COLO668 (cell line): Measurements from ENCODE around the gene AUP1.
A peak's percentile ranks its signal among the peaks of the same experiment; 100 is the strongest.

Experiments used
- DNase-seq: peaks from one replicate; lab custom pipeline; 2025; ENCODE audit not compliant: unreplicated experiment; lab: John Stamatoyannopoulos, UW

The AUP1 gene

DNA sequence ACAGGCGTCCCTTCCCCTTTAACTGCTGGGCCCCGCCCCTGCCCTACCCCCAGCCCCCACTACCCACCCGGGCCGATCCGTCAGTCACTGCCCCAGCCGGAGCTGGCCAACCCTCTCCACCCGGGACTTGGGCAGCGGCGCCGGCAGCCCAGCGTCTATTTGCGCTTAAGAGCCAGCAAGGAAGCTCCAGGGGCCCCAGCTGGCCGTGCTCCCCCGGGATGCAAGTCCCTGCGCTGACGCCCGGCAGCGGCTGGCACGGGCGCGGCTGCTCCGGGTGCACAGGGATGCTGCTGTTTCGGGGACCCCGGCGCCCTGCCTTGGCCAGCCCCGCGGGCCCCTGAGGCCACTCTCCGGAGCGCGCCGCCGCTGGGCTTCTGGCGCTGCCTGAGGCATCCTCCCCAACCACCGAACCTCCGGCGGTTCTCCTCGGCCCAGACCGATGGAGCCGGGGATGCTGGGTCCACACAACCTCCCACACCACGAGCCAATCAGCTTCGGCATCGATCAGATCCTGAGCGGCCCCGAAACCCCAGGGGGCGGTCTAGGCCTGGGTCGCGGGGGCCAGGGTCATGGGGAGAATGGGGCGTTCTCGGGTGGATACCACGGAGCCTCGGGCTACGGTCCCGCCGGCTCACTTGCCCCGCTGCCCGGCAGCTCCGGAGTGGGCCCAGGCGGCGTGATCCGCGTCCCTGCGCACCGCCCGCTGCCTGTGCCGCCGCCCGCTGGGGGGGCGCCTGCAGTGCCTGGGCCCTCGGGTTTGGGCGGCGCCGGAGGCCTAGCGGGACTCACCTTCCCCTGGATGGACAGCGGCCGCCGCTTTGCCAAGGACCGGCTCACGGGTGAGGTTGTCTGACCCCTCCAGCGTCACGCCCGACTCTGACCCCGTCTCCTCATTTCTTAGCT is 14.9 kb downstream of the AUP1 start, which contains the start of gene TLX2:
Gene TLX2 (plus strand): TSS at position 83 of the 903 bp plus-strand sequence. CDS start 357 bp downstream, at position 440.
- DNase-seq: peak; percentile 21

DNA sequence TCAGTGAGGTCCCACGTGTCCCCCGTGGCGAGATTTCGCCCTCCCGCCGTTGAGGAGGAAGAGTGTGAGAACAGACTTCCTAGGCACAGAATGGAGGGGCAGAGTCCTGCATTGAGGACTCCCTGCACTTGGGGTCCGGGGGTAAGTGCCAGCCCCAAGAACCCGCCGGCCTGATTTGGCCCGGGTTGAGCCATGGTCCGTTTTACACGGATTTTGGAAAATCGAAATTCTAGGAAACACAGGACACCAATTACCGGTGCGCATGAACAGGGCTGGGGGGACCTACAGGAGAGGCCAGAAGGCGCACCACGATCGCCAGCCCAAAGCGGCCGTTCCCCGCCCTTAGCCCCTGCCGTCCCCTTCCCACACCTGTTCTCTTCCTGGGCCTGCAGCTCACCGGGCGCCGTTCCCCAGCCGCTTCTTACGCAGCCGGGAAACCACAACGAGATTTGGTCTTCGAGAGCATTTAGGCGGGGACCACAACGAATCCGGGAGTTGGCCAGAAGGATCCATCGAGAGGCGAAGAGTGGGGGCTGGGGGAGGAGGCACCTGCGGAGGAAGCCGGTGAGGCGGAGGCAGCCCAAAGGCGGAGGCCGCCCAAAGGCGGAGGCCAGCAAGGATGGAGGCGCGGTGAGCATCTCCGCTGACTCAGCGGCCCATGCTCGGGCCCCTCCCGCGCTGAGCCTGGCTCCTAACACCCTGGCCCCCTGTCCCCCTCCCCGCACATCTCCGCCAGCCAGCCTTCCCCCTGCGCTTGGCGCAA is 15.7 kb downstream of the AUP1 start:
- no peak for DNase-seq

DNA sequence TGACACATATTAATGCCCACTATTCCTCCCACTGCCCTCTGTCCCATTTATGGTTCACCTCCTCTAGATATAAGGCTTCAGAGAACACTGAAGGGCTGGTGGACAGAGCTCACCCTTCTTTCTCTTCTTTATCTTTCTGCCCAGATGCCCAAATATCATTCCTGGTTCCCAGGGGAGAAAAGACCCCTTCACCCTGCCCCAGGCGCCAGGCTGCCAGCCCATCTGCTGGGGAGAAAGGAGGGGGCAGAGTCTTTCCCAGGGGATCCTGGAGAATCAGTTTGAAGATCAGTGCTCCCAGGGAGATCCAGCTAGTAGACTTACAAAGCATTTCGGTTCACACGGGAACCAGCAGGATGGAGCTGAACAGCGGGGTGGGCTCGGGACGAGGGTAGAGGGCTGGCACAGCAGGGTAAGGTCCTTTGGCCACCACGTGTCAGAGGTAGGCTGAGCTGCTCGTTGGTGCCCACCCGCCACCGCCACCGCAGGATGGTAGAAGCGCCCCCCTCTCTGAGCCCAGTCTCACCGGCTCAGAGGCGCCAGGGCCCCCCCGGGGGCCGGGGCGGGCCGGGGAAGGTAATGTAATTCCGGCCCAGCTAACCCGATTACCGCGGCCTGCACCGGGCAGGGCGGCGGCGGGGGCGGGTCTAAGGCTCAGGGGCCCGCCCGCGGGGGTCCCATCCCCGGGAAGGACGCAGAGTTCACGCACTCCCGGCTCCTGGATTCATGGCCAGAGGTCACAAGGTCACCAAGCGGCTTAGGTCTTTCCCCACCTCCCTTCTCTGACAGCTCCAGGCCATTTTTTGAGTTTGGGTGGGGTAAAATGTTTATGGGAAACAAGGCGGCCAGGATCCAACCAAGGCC is 16.5 kb downstream of the AUP1 start:
- no peak for DNase-seq

DNA sequence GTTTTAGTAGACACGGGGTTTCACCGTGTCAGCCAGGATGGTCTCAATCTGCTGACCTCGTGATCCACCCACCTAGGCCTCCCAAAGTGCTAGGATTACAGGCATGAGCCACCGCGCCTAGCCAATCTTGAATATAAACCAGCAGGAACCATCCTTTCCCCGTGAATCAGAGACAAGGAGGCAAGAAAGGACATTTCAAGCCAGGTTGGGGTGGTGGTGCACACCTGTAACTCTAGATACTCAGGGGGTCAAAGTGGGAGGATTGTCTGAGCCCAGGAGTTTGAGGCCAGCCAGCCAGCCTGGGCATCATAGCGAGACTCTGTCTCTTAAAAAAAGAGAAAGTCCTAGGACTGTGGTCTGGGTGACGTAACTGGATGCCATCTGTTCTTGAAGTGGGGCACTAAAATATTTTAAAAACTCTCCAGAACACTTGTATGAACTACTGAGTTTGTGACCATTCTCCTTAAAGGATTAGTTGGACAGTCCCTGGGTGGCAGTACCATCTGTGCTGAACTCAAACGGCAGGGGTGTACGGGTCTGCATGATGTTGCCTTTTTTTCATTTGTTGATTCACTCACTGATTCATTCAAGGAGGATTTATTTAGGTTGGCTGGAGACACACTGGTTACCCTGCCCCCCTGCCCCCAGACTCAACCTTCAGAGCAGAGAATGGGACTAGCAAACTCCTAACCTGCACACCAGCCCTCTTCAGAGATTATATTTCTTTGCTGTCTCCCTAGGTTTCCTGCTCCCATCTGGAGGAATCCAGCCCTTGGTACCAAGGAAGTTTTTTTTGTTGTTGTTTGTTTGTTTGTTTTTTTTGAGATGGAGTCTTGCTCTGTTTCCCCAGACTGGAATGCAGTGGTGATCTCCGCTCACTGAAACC is 18.2 kb downstream of the AUP1 start:
- no peak for DNase-seq

DNA sequence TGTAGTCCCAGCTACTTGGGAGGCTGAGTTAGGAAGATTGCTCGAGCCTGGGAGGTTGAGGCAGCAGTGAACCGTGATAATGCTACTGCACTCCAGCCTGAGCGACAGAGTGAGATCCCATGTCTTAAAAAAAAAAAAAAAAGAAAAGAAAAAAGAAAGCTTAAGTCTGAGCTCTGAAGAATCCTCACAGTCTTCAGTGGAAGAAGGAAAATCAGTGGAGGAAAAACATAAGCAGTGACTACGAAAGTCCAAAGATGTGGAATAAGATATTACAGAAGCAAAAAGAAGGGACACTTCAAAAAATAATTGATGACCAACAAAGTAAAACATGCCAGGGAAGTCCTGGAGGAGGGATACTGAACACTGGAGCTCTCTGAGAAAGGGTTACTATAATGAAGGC is 19.2 kb downstream of the AUP1 start:
- DNase-seq: no peak

GRCh38 chr2:74507926-74508520 is 21.5 kb downstream of the AUP1 start:
- DNase-seq: peak; percentile 36

GRCh38 chr2:74507145-74507925 is 22.2 kb downstream of the AUP1 start, which contains the start of gene PCGF1:
TSS of gene PCGF1 (minus strand) at chr2:74507695. CDS start at chr2:74507668, 27 bp downstream.
- DNase-seq: peak; percentile 98

GRCh38 chr2:74505448-74506246 is 23.9 kb downstream of the AUP1 start:
- DNase-seq: no peak

GRCh38 chr2:74504591-74504990 is 24.9 kb downstream of the AUP1 start:
- no peak for DNase-seq

DNA sequence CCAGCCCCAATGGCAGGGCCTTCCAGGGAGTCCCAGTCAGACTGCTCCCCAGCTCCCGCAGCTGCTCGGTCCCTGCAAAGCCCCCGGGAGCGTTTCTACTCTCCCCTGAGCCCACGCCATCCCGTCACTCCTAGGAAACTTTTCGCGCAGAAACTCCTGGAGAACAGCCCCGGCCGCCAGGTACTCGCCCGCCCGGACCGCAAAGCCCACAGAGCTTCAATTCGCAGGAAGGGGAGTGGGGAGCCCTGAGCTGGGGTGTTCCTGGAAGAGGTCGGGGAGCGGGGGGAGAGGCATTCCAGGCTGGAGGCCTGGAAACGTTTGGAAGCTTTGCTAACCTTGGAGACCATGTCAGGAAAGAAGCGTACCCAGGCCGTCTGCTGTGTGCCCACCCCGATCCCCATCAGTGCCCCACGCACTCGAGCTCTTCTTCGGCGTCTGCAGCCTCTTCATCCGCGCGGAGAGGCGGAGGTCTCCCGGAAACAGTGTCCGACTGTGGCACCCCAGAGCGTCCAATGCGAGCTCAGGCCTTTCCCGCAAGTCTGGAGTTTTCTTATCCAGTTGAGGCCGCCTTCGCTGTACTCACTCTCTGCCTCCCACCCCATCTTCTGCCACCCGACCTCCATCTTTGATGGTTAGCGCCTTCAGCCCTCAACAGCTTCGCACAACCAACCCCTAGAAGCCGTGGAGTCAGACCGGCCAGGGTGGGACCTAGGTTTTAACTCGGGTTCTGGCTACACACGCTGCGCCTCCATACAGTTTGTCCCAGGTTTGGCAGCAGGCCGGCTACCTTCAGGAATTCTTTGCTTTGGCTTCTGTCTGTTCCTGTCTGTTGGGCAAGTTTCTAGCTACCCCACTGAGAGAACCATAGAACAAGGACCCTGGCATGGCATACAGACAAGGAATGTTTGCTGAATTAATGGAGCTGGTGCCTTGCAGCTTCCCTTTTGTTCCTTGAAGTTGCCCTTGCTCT is 25.7 kb downstream of the AUP1 start:
- no peak for DNase-seq

DNA sequence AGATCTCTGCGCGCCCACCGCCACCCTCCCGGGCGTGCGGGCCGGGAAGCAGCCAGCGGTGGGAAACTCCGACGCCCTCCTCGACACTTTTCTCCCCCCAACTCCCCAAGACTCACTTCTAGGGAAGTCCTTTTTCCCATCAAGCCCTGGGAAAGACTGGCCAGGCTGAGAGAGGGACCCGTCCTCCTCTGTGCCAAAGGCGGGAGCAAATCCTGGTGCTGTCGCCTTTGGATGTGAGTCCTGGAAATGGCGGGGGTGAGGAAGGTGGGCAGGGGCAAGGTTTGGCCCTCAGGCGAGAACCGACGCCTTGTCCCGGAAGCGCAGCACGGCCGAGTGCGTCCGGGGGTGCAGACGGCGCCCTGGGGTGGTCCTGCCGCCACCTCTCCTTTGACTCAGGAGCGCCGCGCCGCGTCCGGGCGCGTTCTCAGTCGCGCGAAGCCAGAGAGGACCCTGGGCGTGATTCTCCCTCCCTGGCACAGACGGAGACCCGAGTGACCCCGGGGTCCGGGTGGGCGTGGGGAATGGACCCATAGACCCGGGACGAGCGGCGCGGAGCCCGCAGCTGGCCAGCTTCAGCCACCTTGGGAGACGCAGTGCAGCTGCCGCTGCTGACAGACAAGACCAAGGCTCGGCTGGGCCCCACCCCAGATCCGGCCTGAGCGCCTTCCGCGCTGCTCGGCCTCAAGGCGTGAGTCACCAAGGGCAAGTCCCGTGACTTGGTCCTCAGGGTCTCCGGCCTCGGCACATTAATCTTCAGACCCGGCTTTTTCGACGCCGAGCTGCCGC is 26.6 kb downstream of the AUP1 start:
- DNase-seq: peak; percentile 64

GRCh38 chr2:74502147-74502719 is 27.3 kb downstream of the AUP1 start:
- DNase-seq: peak; percentile 37

- no peak for DNase-seq
Observed at GRCh38 chr2:74501335-74502071, 28.0 kb downstream of the AUP1 start.

- no peak for DNase-seq
Observed at GRCh38 chr2:74500578-74500946, 28.9 kb downstream of the AUP1 start.

DNA sequence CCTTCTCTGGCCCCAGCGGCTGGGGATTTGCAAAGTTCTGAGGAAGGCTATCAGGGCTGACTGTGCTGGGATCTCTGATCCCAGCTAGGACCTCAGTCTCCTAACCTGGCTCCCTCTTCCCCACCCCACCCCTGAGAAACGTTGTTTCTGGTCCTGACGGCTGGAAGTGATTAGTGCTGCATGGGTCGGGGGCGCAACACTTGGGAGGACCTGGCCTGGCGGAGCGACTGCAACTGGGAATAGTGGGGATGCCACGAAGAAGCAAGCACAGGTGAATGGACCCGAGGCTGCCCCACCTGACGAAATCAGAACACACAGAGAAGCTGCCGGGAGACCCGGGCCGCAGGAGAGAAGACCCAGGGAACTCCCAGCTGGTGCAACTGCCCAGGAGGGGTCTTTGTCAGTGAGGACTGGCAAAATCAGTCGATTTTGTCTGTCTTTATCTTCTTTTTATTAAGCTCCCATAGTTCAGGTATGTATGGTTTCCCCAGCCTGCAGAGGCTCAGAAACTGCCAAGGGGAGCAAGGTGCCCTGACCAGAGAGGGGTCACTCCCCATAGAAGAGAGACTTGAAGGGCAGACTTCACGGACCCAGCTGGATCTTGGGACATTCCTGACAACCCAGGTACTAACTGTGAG is 29.4 kb downstream of the AUP1 start:
- DNase-seq: no peak
